WERI-Rb-1 (cell line): Measurements from ENCODE around the gene CD4.

Experiments
- DNase-seq: peaks from one replicate; pipeline ENCODE4 v3.0.0-alpha.2; 2020
- H3K27ac ChIP-seq: fragments of 250-450 bp; sonication (Bioruptor Pico); 2 replicates; pipeline ENCODE4 v1.5.1; 2020; ENCODE audit warnings: mild to moderate bottlenecking, moderate library complexity
- H3K27me3 ChIP-seq: fragments of 250-450 bp; sonication (Bioruptor Pico); 2 replicates; pipeline ENCODE4 v1.5.1; 2021; ENCODE audit warnings: mild to moderate bottlenecking, low read depth, moderate library complexity; ENCODE audit not compliant: insufficient read depth, severe bottlenecking
- H3K36me3 ChIP-seq: fragments of 250-450 bp; sonication (Bioruptor Pico); 2 replicates; pipeline ENCODE4 v1.5.1; 2020; ENCODE audit warnings: mild to moderate bottlenecking, moderate library complexity
- H3K4me3 ChIP-seq: 2 replicates; pipeline ENCODE4 v1.5.1; 2011; ENCODE audit warnings: low read depth, mild to moderate bottlenecking, control low read depth, low read length
- H3K9me3 ChIP-seq: fragments of 250-450 bp; sonication (Bioruptor Pico); 2 replicates; pipeline ENCODE4 v1.5.1; 2021; ENCODE audit warnings: mild to moderate bottlenecking, moderate library complexity; ENCODE audit not compliant: severe bottlenecking
- CTCF ChIP-seq: IDR thresholded peaks from 2 replicates; pipeline ENCODE4 v1.5.1; 2011; ENCODE audit warnings: low read depth, mild to moderate bottlenecking, control low read depth, inconsistent platforms, low read length

The CD4 gene

GRCh38 chr12:6753772-6754356 lies 35.5 kb upstream of the CD4 start:
- Histone ChIP-seq H3K4me3 (peak overlapping the region; percentile 73), H3K9me3 (no peaks in the 10 kb centered on the region), H3K36me3 (peaks cover 37% of the 10 kb centered on the region), H3K27ac (peak overlapping the region; percentile 97), H3K27me3 (no peaks in the 10 kb centered on the region)
- TF ChIP-seq CTCF: no peak
- DNase-seq: no peak

- no peak for TF ChIP-seq CTCF
- Histone ChIP-seq H3K27me3 (no peaks in the 10 kb centered on the region), H3K27ac (peak overlapping the region; percentile 97)
These were observed 34.9 kb upstream of the CD4 start for GRCh38 chr12:6754411-6754810.

GRCh38 chr12:6757028-6757690 lies 32.2 kb upstream of the CD4 start:
- no peaks in the 10 kb centered on the region for H3K27me3 ChIP-seq
- peaks cover 4% of the 10 kb centered on the region for H3K36me3 ChIP-seq
- H3K9me3 ChIP-seq: no peaks in the 10 kb centered on the region
- H3K27ac ChIP-seq: peak overlapping the region; percentile 30
- H3K4me3 ChIP-seq: no peak overlapping the region
- no peak for TF ChIP-seq CTCF
- no peak for DNase-seq

More at GRCh38 chr12:6754411-6754810, 34.9 kb upstream of the CD4 start:
- DNase-seq: no peak
- H3K4me3 ChIP-seq: no peak overlapping the region
- no peaks in the 10 kb centered on the region for H3K9me3 ChIP-seq
- peaks cover 32% of the 10 kb centered on the region for H3K36me3 ChIP-seq

GRCh38 chr12:6758506-6759095 lies 30.7 kb upstream of the CD4 start:
- Histone ChIP-seq H3K9me3 (no peaks in the 10 kb centered on the region), H3K36me3 (no peaks in the 10 kb centered on the region), H3K27me3 (no peaks in the 10 kb centered on the region), H3K4me3 (peak overlapping the region; percentile 25), H3K27ac (peak overlapping the region; percentile 81)
- TF ChIP-seq CTCF: no peak
- peak; percentile 92 for DNase-seq

GRCh38 chr12:6759741-6760140 lies 29.6 kb upstream of the CD4 start:
- H3K27ac ChIP-seq: peak overlapping the region; percentile 81
- H3K36me3 ChIP-seq: no peaks in the 10 kb centered on the region
- peak overlapping the region; percentile 12; the same call in 1 of the 2 replicates for H3K4me3 ChIP-seq
- H3K9me3 ChIP-seq: no peaks in the 10 kb centered on the region
- H3K27me3 ChIP-seq: no peaks in the 10 kb centered on the region
- DNase-seq: peak; percentile 81
- TF ChIP-seq CTCF: no peak
